WTC11 (cell line): ENCODE data around the gene FGF23. TPM values are rescaled to one million over a fixed set of nuclear protein-coding genes. Genes with fewer than 3 reads are reported as not detected.

Experiments
- ATAC-seq: fragments of 200-7000 bp; cut with Tn5 transposase; 2 replicates; pipeline ENCODE4 v1.10.0; 2021; ENCODE audit warnings: mild to moderate bottlenecking, moderate library complexity
- CTCF ChIA-PET: fragments of 300-600 bp; sonication (Branson Sonifier 250); formaldehyde crosslinking; loops from one replicate; lab custom pipeline; 2021; ENCODE audit warnings: antibody characterized with exemption; lab: Charles Lee
- POLR2A ChIA-PET: fragments of 350-600 bp; sonication (Branson Sonifier 250); formaldehyde crosslinking; loops from one replicate; lab custom pipeline; 2021; ENCODE audit warnings: antibody characterized with exemption; lab: Charles Lee
- DNase-seq: peaks from one replicate; pipeline ENCODE4 v3.0.0; 2021; ENCODE audit warnings: low spot score
- H3K27ac Mint-ChIP-seq: 2 replicates; pipeline ENCODE4 v1.8.0; 2021; ENCODE audit warnings: mixed read lengths
- H3K27me3 Mint-ChIP-seq: 2 replicates; pipeline ENCODE4 v1.8.0; 2021; ENCODE audit warnings: low read depth, mild to moderate bottlenecking, moderate library complexity, mixed read lengths
- H3K36me3 Mint-ChIP-seq: 2 replicates; pipeline ENCODE4 v1.8.0; 2021; ENCODE audit warnings: mixed read lengths
- H3K4me1 Mint-ChIP-seq: 2 replicates; pipeline ENCODE4 v1.8.0; 2022; ENCODE audit warnings: mixed read lengths
- H3K4me3 Mint-ChIP-seq: 2 replicates; pipeline ENCODE4 v1.8.0; 2021; ENCODE audit warnings: mild to moderate bottlenecking, moderate library complexity, mixed read lengths
- H3K9me3 Mint-ChIP-seq: 2 replicates; pipeline ENCODE4 v1.8.0; 2021; ENCODE audit warnings: mixed read lengths
- AR ChIP-seq: fragments of 250-450 bp; sonication (Bioruptor Pico); IDR thresholded peaks from 2 replicates; pipeline ENCODE4 v1.9.0; 2021; ENCODE audit warnings: mild to moderate bottlenecking
- CBFB ChIP-seq: sonication (generic); formaldehyde crosslinking; IDR thresholded peaks from 2 replicates; pipeline ENCODE4 v1.8.1; 2022; ENCODE audit warnings: mild to moderate bottlenecking, low read depth, missing genetic modification reagents
- CTCF ChIP-seq: fragments of 200-600 bp; IDR thresholded peaks from 2 replicates; pipeline ENCODE4 v1.8.0; 2022; ENCODE audit warnings: antibody characterized with exemption
- E2F5 ChIP-seq: sonication (generic); formaldehyde crosslinking; IDR thresholded peaks from 2 replicates; pipeline ENCODE4 v1.8.1; 2022; ENCODE audit warnings: mild to moderate bottlenecking, moderate library complexity, missing genetic modification reagents
- GTF2I ChIP-seq: fragments of 250-450 bp; sonication (Bioruptor Pico); conservative IDR thresholded peaks from 2 replicates; pipeline ENCODE4 v1.4.0; 2021; ENCODE audit warnings: mild to moderate bottlenecking
- MLX ChIP-seq: sonication (generic); formaldehyde crosslinking; IDR thresholded peaks from 2 replicates; pipeline ENCODE4 v1.8.1; 2023; ENCODE audit warnings: mild to moderate bottlenecking, missing genetic modification reagents, moderate library complexity
- MYBL2 ChIP-seq: sonication (generic); formaldehyde crosslinking; IDR thresholded peaks from 2 replicates; pipeline ENCODE4 v1.8.1; 2023; ENCODE audit warnings: mild to moderate bottlenecking, moderate library complexity, missing genetic modification reagents
- RELA ChIP-seq: sonication (generic); formaldehyde crosslinking; IDR thresholded peaks from 2 replicates; pipeline ENCODE4 v1.8.1; 2022; ENCODE audit warnings: missing genetic modification reagents, mild to moderate bottlenecking, borderline replicate concordance
- SP1 ChIP-seq: sonication (generic); formaldehyde crosslinking; conservative IDR thresholded peaks from 2 replicates; pipeline ENCODE4 v1.8.1; 2022; ENCODE audit warnings: missing genetic modification reagents
- TP53 ChIP-seq: sonication (generic); formaldehyde crosslinking; IDR thresholded peaks from 2 replicates; pipeline ENCODE4 v1.8.1; 2023; ENCODE audit warnings: mild to moderate bottlenecking, missing genetic modification reagents
- ZBTB21 ChIP-seq: sonication (generic); formaldehyde crosslinking; IDR thresholded peaks from 2 replicates; pipeline ENCODE4 v1.8.1; 2023; ENCODE audit warnings: mild to moderate bottlenecking, missing genetic modification reagents, borderline replicate concordance
- ZNF532 ChIP-seq: fragments of 250-450 bp; sonication (Bioruptor Pico); IDR thresholded peaks from 2 replicates; pipeline ENCODE4 v1.9.0; 2021; ENCODE audit warnings: mild to moderate bottlenecking, borderline replicate concordance
- total RNA-seq: library from RNA; stranded (reverse); gene quantifications from 3 replicates; pipeline ENCODE4 v1.2.3, GENCODE V29; 2021

The FGF23 gene
- total RNA-seq, 1 experiment from 2014 or later, result 0.24 TPM

GRCh38 chr12:4421590-4422031 lies 42.1 kb upstream of the FGF23 start:
- H3K4me3 Mint-ChIP-seq, result no peak overlapping the region
- no peaks in the 10 kb centered on the region for H3K9me3 Mint-ChIP-seq
- no peak overlapping the region for H3K27ac Mint-ChIP-seq
- no peaks in the 10 kb centered on the region for H3K36me3 Mint-ChIP-seq
- DNase-seq (no peak), ATAC-seq (peak; percentile 86)
- ChIA-PET POLR2A (no interaction called here), CTCF (interaction anchor here (1.1 kb wide), 1 partner anchor 38 kb away, joined by 4 read pairs; no protein-coding TSS in a partner anchor)
- H3K4me1 Mint-ChIP-seq, result peaks cover 3% of the 10 kb centered on the region; the same call in 1 of the 2 replicates
- TF ChIP-seq CTCF (peak; percentile 73), MLX (CRISPR knock-in tag) (no peak), TP53 (CRISPR knock-in tag) (no peak), ZNF532 (CRISPR knock-in tag) (no peak)
- no peaks in the 10 kb centered on the region for H3K27me3 Mint-ChIP-seq

- no peaks in the 10 kb centered on the region; the same call in 1 of the 2 replicates for H3K9me3 Mint-ChIP-seq
- no peaks in the 10 kb centered on the region for H3K27me3 Mint-ChIP-seq
- POLR2A ChIA-PET, result no interaction called here
- no peak for ATAC-seq
- no peak overlapping the region for H3K4me3 Mint-ChIP-seq
- H3K36me3 Mint-ChIP-seq, result no peaks in the 10 kb centered on the region
- no peak overlapping the region for H3K27ac Mint-ChIP-seq
- DNase-seq, result no peak
- peaks cover 3% of the 10 kb centered on the region; the same call in 1 of the 2 replicates for H3K4me1 Mint-ChIP-seq
- TF ChIP-seq CBFB (CRISPR knock-in tag) (no peak), ZBTB21 (CRISPR knock-in tag) (no peak), RELA (CRISPR knock-in tag) (no peak), AR (CRISPR knock-in tag) (no peak), GTF2I (CRISPR knock-in tag) (no peak), MYBL2 (CRISPR knock-in tag) (no peak), E2F5 (no peak), SP1 (CRISPR knock-in tag) (no peak), TP53 (CRISPR knock-in tag) (no peak)
- CTCF ChIA-PET, result interaction anchor here (0.8 to 2.0 kb wide), 10 partner anchors 20 to 118 kb away, joined by 3 to 11 read pairs (median 3); partner anchors contain the start of gene FGF23
These were observed 40.7 kb upstream of the FGF23 start for GRCh38 chr12:4420138-4420670.
